OCI-LY3 (cell line): ENCODE measurements around the gene KIF17.

Source experiments
- H2AFZ ChIP-seq: fragments of 200-600, 300-600 bp; shearing (Covaris generic); 2 replicates; pipeline ENCODE4 v1.6.0; 2014; ENCODE audit warnings: antibody characterized with exemption, low read depth, low read length
- H3K27ac ChIP-seq: fragments of 200-600, 300-600 bp; sonication (generic); 2 replicates; pipeline ENCODE4 v1.5.1; 2014; ENCODE audit warnings: mild to moderate bottlenecking, low read length, moderate library complexity, mixed read lengths
- H3K27me3 ChIP-seq: fragments of 200-600, 300-600 bp; sonication (generic); 2 replicates; pipeline ENCODE4 v1.6.1; 2014; ENCODE audit warnings: low read depth, low read length, mixed read lengths
- H3K36me3 ChIP-seq: fragments of 200-600, 300-600 bp; sonication (generic); replicated peaks from 2 replicates; pipeline ENCODE3; 2014; ENCODE audit warnings: low read depth, low read length, mixed read lengths
- H3K4me1 ChIP-seq: fragments of 300-600, 200-600 bp; sonication (generic); 2 replicates; pipeline ENCODE4 v1.6.1; 2014; ENCODE audit warnings: low read length, mixed read lengths
- H3K4me2 ChIP-seq: fragments of 200-600, 300-600 bp; sonication (generic); 2 replicates; pipeline ENCODE4 v1.6.1; 2014; ENCODE audit warnings: low read length, mixed read lengths
- H3K4me3 ChIP-seq: fragments of 300-600, 200-600 bp; sonication (generic); 2 replicates; pipeline ENCODE4 v1.5.1; 2014; ENCODE audit warnings: antibody characterized with exemption, mild to moderate bottlenecking, low read length, moderate library complexity
- H3K79me2 ChIP-seq: fragments of 300-600, 200-600 bp; shearing (Covaris generic); 2 replicates; pipeline ENCODE4 v1.6.1; 2014; ENCODE audit warnings: mild to moderate bottlenecking, low read length, mixed read lengths
- H3K9ac ChIP-seq: fragments of 300-600, 200-600 bp; shearing (Covaris generic); 2 replicates; pipeline ENCODE4 v1.6.0; 2014; ENCODE audit warnings: mild to moderate bottlenecking, low read length, moderate library complexity
- H3K9me3 ChIP-seq: fragments of 200-600, 300-600 bp; shearing (Covaris generic); 2 replicates; pipeline ENCODE4 v1.6.1; 2014; ENCODE audit warnings: low read length, mixed read lengths; ENCODE audit not compliant: insufficient read depth
- H4K20me1 ChIP-seq: fragments of 200-600, 300-600 bp; sonication (generic); 2 replicates; pipeline ENCODE4 v1.6.1; 2016; ENCODE audit warnings: low read length, mixed read lengths; ENCODE audit not compliant: insufficient read depth
- EZH2phosphoT487 ChIP-seq: fragments of 200-600 bp; shearing (Covaris generic); IDR thresholded peaks from 2 replicates; pipeline ENCODE4 v1.6.1; 2018; ENCODE audit warnings: antibody characterized with exemption, mixed run types, low read depth
- TF ChIP-seq, protein P1 (sequence below): fragments of 200-600, 300-600 bp; sonication (generic); IDR thresholded peaks from 2 replicates; pipeline ENCODE4 v1.5.1; 2014; ENCODE audit warnings: antibody characterized with exemption, low read length, low read depth

The KIF17 gene

DNA sequence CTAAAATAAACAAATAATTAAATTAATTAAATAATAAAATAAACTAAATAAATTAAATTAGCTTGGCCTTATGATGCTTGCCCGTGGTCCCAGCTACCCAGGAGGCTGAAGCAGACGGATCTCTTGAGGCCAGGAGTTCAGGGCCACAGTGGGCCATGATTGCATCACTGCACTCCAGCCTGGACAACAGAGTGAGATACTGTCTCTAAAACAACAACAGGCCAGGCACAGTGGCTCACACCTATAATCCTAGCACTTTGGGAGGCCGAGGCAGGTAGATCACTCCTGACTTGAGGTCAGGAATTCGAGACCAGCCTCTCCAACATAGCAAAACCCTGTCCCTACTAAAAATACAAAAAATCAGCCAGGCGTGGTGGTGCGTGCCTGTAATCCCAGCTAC is 96.8 kb downstream of the KIF17 start:
- Histone ChIP-seq H3K9me3 (no peaks in the 10 kb centered on the region), H3K4me3 (no peak overlapping the region), H3K9ac (no peak overlapping the region), H3K27ac (no peak overlapping the region), H2AFZ (no peak overlapping the region), H3K79me2 (no peaks in the 10 kb centered on the region), H4K20me1 (no peaks in the 10 kb centered on the region), H3K4me2 (no peak overlapping the region), H3K4me1 (peaks cover 5% of the 10 kb centered on the region; the same call in 1 of the 2 replicates), H3K27me3 (no peaks in the 10 kb centered on the region), H3K36me3 (no peaks in the 10 kb centered on the region)
- no peak for TF ChIP-seq EZH2phosphoT487
- TF ChIP-seq, protein P1, sequence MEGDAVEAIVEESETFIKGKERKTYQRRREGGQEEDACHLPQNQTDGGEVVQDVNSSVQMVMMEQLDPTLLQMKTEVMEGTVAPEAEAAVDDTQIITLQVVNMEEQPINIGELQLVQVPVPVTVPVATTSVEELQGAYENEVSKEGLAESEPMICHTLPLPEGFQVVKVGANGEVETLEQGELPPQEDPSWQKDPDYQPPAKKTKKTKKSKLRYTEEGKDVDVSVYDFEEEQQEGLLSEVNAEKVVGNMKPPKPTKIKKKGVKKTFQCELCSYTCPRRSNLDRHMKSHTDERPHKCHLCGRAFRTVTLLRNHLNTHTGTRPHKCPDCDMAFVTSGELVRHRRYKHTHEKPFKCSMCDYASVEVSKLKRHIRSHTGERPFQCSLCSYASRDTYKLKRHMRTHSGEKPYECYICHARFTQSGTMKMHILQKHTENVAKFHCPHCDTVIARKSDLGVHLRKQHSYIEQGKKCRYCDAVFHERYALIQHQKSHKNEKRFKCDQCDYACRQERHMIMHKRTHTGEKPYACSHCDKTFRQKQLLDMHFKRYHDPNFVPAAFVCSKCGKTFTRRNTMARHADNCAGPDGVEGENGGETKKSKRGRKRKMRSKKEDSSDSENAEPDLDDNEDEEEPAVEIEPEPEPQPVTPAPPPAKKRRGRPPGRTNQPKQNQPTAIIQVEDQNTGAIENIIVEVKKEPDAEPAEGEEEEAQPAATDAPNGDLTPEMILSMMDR = no peak

DNA sequence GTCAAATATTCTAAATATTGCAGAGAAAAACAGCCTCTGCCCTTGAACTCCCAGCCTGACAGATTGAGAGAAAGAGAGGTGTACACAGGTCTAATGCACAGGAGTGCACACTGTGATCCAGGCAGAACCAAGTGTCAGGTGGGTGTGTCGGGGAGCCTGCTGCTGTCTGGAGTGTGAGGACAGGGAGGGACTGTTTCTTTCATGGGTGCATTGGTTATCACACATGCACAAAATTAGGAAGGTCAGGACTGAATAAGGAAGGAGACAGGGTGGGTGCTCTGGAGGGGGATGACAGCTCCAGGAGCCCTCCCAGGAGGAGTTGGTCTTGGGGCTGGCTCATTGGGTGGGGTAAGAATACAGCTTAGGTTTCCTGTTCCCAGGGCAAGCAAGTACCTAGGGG is 97.8 kb downstream of the KIF17 start:
- no peaks in the 10 kb centered on the region for H3K36me3 ChIP-seq
- no peaks in the 10 kb centered on the region for H3K27me3 ChIP-seq
- H3K4me3 ChIP-seq = no peak overlapping the region
- no peak overlapping the region for H3K27ac ChIP-seq
- H3K79me2 ChIP-seq = no peaks in the 10 kb centered on the region
- no peaks in the 10 kb centered on the region for H3K9me3 ChIP-seq
- no peak overlapping the region for H3K4me2 ChIP-seq
- no peaks in the 10 kb centered on the region for H4K20me1 ChIP-seq
- TF ChIP-seq, protein P1 = no peak
- TF ChIP-seq EZH2phosphoT487 = no peak
- H3K9ac ChIP-seq = no peak overlapping the region
- no peak overlapping the region for H2AFZ ChIP-seq
- peaks cover 5% of the 10 kb centered on the region; the same call in 1 of the 2 replicates for H3K4me1 ChIP-seq

DNA sequence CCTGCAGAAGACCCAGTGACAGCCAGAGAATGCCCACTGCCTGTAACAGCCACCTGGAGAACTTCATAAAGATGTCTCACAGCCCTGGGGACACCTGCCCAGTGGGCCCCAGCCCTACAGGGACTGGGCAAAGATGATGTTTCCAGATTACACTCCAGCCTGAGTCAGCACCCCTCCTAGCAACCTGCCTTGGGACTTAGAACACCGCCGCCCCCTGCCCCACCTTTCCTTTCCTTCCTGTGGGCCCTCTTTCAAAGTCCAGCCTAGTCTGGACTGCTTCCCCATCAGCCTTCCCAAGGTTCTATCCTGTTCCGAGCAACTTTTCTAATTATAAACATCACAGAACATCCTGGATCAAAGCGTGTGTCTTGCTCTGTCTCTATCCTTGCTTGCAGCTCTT is 99.3 kb downstream of the KIF17 start:
- no peak for TF ChIP-seq EZH2phosphoT487
- TF ChIP-seq, protein P1 = no peak
- no peak overlapping the region for H3K27ac ChIP-seq
- H3K79me2 ChIP-seq = no peaks in the 10 kb centered on the region
- H3K36me3 ChIP-seq = no peaks in the 10 kb centered on the region
- H3K4me2 ChIP-seq = no peak overlapping the region
- no peaks in the 10 kb centered on the region for H4K20me1 ChIP-seq
- no peak overlapping the region for H2AFZ ChIP-seq
- H3K9ac ChIP-seq = no peak overlapping the region
- no peak overlapping the region for H3K4me3 ChIP-seq
- no peaks in the 10 kb centered on the region for H3K27me3 ChIP-seq
- peaks cover 5% of the 10 kb centered on the region; the same call in 1 of the 2 replicates for H3K4me1 ChIP-seq
- no peaks in the 10 kb centered on the region for H3K9me3 ChIP-seq

DNA sequence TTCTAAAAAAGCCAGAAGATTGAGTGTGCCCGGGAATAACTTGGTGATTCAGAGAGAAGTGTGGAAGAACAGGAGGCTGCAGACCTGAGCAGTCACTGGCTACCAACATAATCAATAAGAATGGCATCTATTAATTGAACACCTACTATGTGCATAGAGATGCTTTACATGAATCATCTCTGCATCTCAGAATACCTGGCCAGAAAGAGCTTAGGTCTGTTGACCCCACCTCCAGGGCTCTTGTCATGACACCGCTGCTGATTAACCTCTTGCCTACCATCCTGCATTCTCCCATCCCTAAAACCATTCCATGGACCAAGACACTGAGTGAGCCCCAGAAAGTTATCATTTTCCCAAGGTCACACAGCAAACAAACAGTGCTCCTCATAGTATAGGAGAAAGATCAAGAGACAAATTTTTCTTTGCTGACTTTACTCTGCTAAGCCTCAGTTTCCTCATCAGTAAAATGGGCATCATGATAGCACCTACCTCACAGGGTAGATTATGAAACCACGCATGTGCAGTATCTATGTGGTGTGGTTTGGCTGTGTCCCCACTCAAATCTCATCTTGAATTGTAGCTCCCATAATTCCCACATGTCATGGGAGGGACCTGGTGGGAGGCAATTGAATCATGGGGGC is 100.8 kb downstream of the KIF17 start:
- Histone ChIP-seq H3K4me2 (no peak overlapping the region), H3K4me1 (peaks cover 5% of the 10 kb centered on the region; the same call in 1 of the 2 replicates), H2AFZ (no peak overlapping the region), H3K27me3 (no peaks in the 10 kb centered on the region), H3K4me3 (no peak overlapping the region), H4K20me1 (no peaks in the 10 kb centered on the region), H3K9me3 (no peaks in the 10 kb centered on the region), H3K9ac (no peak overlapping the region), H3K27ac (no peak overlapping the region), H3K36me3 (no peaks in the 10 kb centered on the region), H3K79me2 (no peaks in the 10 kb centered on the region)
- no peak for TF ChIP-seq EZH2phosphoT487
- TF ChIP-seq, protein P1 = no peak
